HCT116 (cell line): ENCODE results near the gene BMF. TPM values are rescaled to one million over a fixed set of nuclear protein-coding genes. Genes with fewer than 3 reads are reported as not detected.

Experiments used
- ATAC-seq: fragments of 200-7000 bp; cut with Tn5 transposase; 2 replicates; pipeline ENCODE4 v1.9.1; 2020; ENCODE audit warnings: mild to moderate bottlenecking, moderate library complexity
- BruUV-seq: library from RNA; stranded (reverse); fragments of 400-500 nt; replicated peaks from 2 replicates; lab custom pipeline; 2021; lab: Mats Ljungman, UMichigan
- CTCF ChIA-PET: fragments of 300-600 bp; sonication (Branson Sonifier 250); formaldehyde crosslinking; loops from one replicate; lab custom pipeline; 2021; ENCODE audit warnings: antibody characterized with exemption; lab: Charles Lee
- POLR2A ChIA-PET: fragments of 300-600, 350-600 bp; sonication (Branson Sonifier 250); formaldehyde crosslinking; loops from one replicate; lab custom pipeline; 2021; ENCODE audit warnings: antibody characterized with exemption; lab: Charles Lee
- RAD21 ChIA-PET, 2 experiments: fragments of 300-600 bp; sonication (Branson Sonifier 250); formaldehyde crosslinking; loops; one replicate each; lab custom pipeline; 2023; ENCODE audit warnings: low total read pairs in 2 of 2; ENCODE audit not compliant: uncharacterized antibody in 2 of 2, unreplicated experiment in 2 of 2, low non-redundant PET in 1 of 2; lab: Charles Lee
- DNase-seq: peaks from one replicate; pipeline ENCODE4 v3.0.0-alpha.2; 2010; ENCODE audit warnings: low read depth, low spot score
- H2AFZ ChIP-seq: fragments of 200-600 bp; shearing (Covaris generic), sonication (generic); 2 replicates; pipeline ENCODE4 v1.6.1; 2017; ENCODE audit warnings: low read depth, mixed run types, mixed read lengths, antibody characterized with exemption, low read length; ENCODE audit not compliant: poor library complexity, severe bottlenecking
- H3K27ac ChIP-seq: 2 replicates; pipeline ENCODE4 v1.5.1; 2012; ENCODE audit warnings: low read depth, low read length
- H3K27me3 ChIP-seq: fragments of 200-600 bp; sonication (generic); 2 replicates; pipeline ENCODE4 v1.6.1; 2016; ENCODE audit warnings: mixed run types, low read length, mixed read lengths; ENCODE audit not compliant: insufficient read depth
- H3K36me3 ChIP-seq, 2 experiments: fragments of 200-500 bp in 1 of 2; fragments of 200-600 bp in 1 of 2; sonication (Bioruptor generic) in 1 of 2; sonication (generic) in 1 of 2; 2 replicates each; pipeline versions ENCODE4 v1.5.1 to v1.6.1; 2014 to 2016; ENCODE audit warnings: low read length in 2 of 2, inconsistent platforms in 1 of 2, mixed read lengths in 1 of 2, mixed run types in 1 of 2; ENCODE audit not compliant: insufficient read depth in 2 of 2, control insufficient read depth in 1 of 2
- H3K4me1 ChIP-seq, 2 experiments: fragments of 200-600 bp in 1 of 2; sonication (generic) in 1 of 2; 2 replicates each; pipeline versions ENCODE4 v1.5.1 to v1.6.1; 2012 to 2017; ENCODE audit warnings: low read length in 2 of 2, inconsistent platforms in 1 of 2, mild to moderate bottlenecking in 1 of 2, mixed read lengths in 1 of 2, mixed run types in 1 of 2, moderate library complexity in 1 of 2; ENCODE audit not compliant: insufficient read depth in 2 of 2, control insufficient read depth in 1 of 2
- H3K4me2 ChIP-seq: fragments of 200-600 bp; sonication (generic); 2 replicates; pipeline ENCODE4 v1.6.1; 2017; ENCODE audit warnings: mixed run types, low read length, mixed read lengths
- H3K4me3 ChIP-seq, 2 experiments: fragments of 200-600 bp in 1 of 2; sonication (generic) in 1 of 2; replicated peaks in 1 of 2; 2 replicates each; pipeline ENCODE4 v1.5.1; 2011 to 2016; ENCODE audit warnings: low read length in 2 of 2, control low read depth in 1 of 2, low read depth in 1 of 2, mild to moderate bottlenecking in 1 of 2, mixed read lengths in 1 of 2, mixed run types in 1 of 2
- H3K79me2 ChIP-seq: fragments of 200-600 bp; sonication (generic); 2 replicates; pipeline ENCODE4 v1.6.1; 2017; ENCODE audit warnings: mild to moderate bottlenecking, mixed run types, low read length, moderate library complexity, mixed read lengths; ENCODE audit not compliant: insufficient read depth
- H3K9ac ChIP-seq: fragments of 200-600 bp; sonication (generic); 2 replicates; pipeline ENCODE4 v1.6.1; 2016; ENCODE audit warnings: low read length, mixed read lengths
- H3K9me2 ChIP-seq: fragments of 200-600 bp; sonication (generic), shearing (Covaris generic); 2 replicates; pipeline ENCODE4 v1.6.1; 2017; ENCODE audit warnings: mixed run types, mild to moderate bottlenecking, moderate library complexity; ENCODE audit not compliant: insufficient read depth
- H3K9me3 ChIP-seq, 2 experiments: fragments of 200-500 bp in 1 of 2; fragments of 200-600 bp in 1 of 2; sonication (Bioruptor generic) in 1 of 2; sonication (generic) in 1 of 2; 2 replicates each; pipeline ENCODE4 v1.6.1; 2014 to 2017; ENCODE audit warnings: low read length in 2 of 2, mixed read lengths in 2 of 2, inconsistent platforms in 1 of 2, low read depth in 1 of 2, mild to moderate bottlenecking in 1 of 2, mixed run types in 1 of 2, moderate library complexity in 1 of 2; ENCODE audit not compliant: control insufficient read depth in 1 of 2, insufficient read depth in 1 of 2
- H4K20me1 ChIP-seq: fragments of 200-600 bp; sonication (generic), shearing (Covaris generic); 2 replicates; pipeline ENCODE4 v1.6.1; 2017; ENCODE audit warnings: mixed run types, mild to moderate bottlenecking, moderate library complexity; ENCODE audit not compliant: insufficient read depth
- ATF3 ChIP-seq: IDR thresholded peaks from 2 replicates; pipeline ENCODE4 v1.6.1; 2012
- CBX3 ChIP-seq: IDR thresholded peaks from 2 replicates; pipeline ENCODE4 v1.6.1; 2012; ENCODE audit warnings: low read depth
- EGR1 ChIP-seq: IDR thresholded peaks from 2 replicates; pipeline ENCODE4 v1.6.1; 2012; ENCODE audit warnings: low read depth
- ELF1 ChIP-seq: IDR thresholded peaks from 2 replicates; pipeline ENCODE4 v1.6.1; 2012; ENCODE audit warnings: low read depth, borderline replicate concordance
- EZH2 ChIP-seq: fragments of 200-600 bp; sonication (generic); IDR thresholded peaks from 2 replicates; pipeline ENCODE4 v1.6.1; 2017; ENCODE audit warnings: antibody characterized with exemption, mixed run types
- EZH2phosphoT487 ChIP-seq: fragments of 200-600 bp; IDR thresholded peaks from 2 replicates; pipeline ENCODE4 v1.6.1; 2018; ENCODE audit warnings: antibody characterized with exemption, borderline replicate concordance
- JUND ChIP-seq: IDR thresholded peaks from 2 replicates; pipeline ENCODE4 v1.6.1; 2012
- MAX ChIP-seq: IDR thresholded peaks from 2 replicates; pipeline ENCODE4 v1.6.1; 2012
- POLR2A ChIP-seq: IDR thresholded peaks from 2 replicates; pipeline ENCODE4 v1.7.0; 2011; ENCODE audit warnings: borderline replicate concordance; ENCODE audit not compliant: insufficient read depth, insufficient read length; ENCODE audit errors: extremely low read depth
- POLR2AphosphoS5 ChIP-seq: IDR thresholded peaks from 2 replicates; pipeline ENCODE4 v1.6.1; 2011; ENCODE audit warnings: mild to moderate bottlenecking, low read depth, low read length, moderate library complexity
- RAD21 ChIP-seq: IDR thresholded peaks from 2 replicates; pipeline ENCODE4 v1.6.1; 2012; ENCODE audit warnings: low read depth, mild to moderate bottlenecking
- REST ChIP-seq: IDR thresholded peaks from 2 replicates; pipeline ENCODE4 v1.6.1; 2012; ENCODE audit warnings: low read depth
- SIN3A ChIP-seq: IDR thresholded peaks from 2 replicates; pipeline ENCODE4 v1.6.1; 2012; ENCODE audit warnings: low read depth
- SP1 ChIP-seq: IDR thresholded peaks from 2 replicates; pipeline ENCODE4 v1.6.1; 2012; ENCODE audit warnings: low read depth
- SRF ChIP-seq: IDR thresholded peaks from 2 replicates; pipeline ENCODE4 v1.6.1; 2012; ENCODE audit warnings: low read depth
- YY1 ChIP-seq: IDR thresholded peaks from 2 replicates; pipeline ENCODE4 v1.6.1; 2011; ENCODE audit warnings: low read length, low read depth, moderate library complexity, mild to moderate bottlenecking; ENCODE audit not compliant: insufficient replicate concordance; ENCODE audit errors: extremely low read depth
- ZBTB33 ChIP-seq: IDR thresholded peaks from 2 replicates; pipeline ENCODE4 v1.6.1; 2011; ENCODE audit warnings: mild to moderate bottlenecking, low read length, moderate library complexity; ENCODE audit not compliant: insufficient replicate concordance; ENCODE audit errors: extremely low read depth
- ZFX ChIP-seq: fragments of 450-650 bp; IDR thresholded peaks from 2 replicates; pipeline ENCODE4 v1.6.1; 2017
- ZNF274 ChIP-seq: fragments of 200-500 bp; sonication (Bioruptor generic); IDR thresholded peaks from 2 replicates; pipeline ENCODE4 v1.6.1; 2014; ENCODE audit warnings: mild to moderate bottlenecking, low read depth, low read length, inconsistent platforms
- intact Hi-C: fragments of 100-400 bp; cut with micrococcal nuclease; formaldehyde crosslinking; loops from 2 replicates; pipeline ENCODE4 v1.10.0; 2022
- total RNA-seq: library from RNA; stranded (reverse); gene quantifications from one replicate; pipeline ENCODE4 v1.2.1, GENCODE V29; 2021; ENCODE audit not compliant: unreplicated experiment

The BMF gene
- total RNA-seq, 1 experiment from 2014 or later = 1.0 TPM

GRCh38 chr15:40054605-40054854 is 54.1 kb downstream of the BMF start:
- RAD21 ChIA-PET = no interaction called here
- no peaks in the 10 kb centered on the region for H3K27me3 ChIP-seq
- H3K9me3 ChIP-seq = no peaks in the 10 kb centered on the region
- no peaks in the 10 kb centered on the region for H3K9me2 ChIP-seq
- no peaks in the 10 kb centered on the region for H4K20me1 ChIP-seq
- H3K36me3 ChIP-seq = no peaks in the 10 kb centered on the region
- TF ChIP-seq EZH2phosphoT487 = no peak
- no peak for TF ChIP-seq CBX3
- no peak for TF ChIP-seq SP1
- no peak for TF ChIP-seq ATF3
- TF ChIP-seq REST = no peak
- no peak for TF ChIP-seq EGR1
- no peak for TF ChIP-seq ELF1
- TF ChIP-seq JUND = no peak
- no peak for TF ChIP-seq ZFX
- TF ChIP-seq RAD21 = no peak
- TF ChIP-seq YY1 = no peak
- TF ChIP-seq ZBTB33 = no peak
- TF ChIP-seq EZH2 = no peak
- no peak for TF ChIP-seq POLR2A
- TF ChIP-seq SIN3A = no peak
- no peak for TF ChIP-seq ZNF274
- no peak for TF ChIP-seq SRF
- TF ChIP-seq POLR2AphosphoS5 = no peak
- no peak for TF ChIP-seq MAX
- ATAC-seq (no peak), DNase-seq (no peak)
- H2AFZ ChIP-seq = no peak overlapping the region
- H3K79me2 ChIP-seq = no peaks in the 10 kb centered on the region
- H3K4me2 ChIP-seq = no peak overlapping the region
- no peak overlapping the region for H3K9ac ChIP-seq
- intact Hi-C loops = no loop called here
- H3K4me3 ChIP-seq = no peak overlapping the region
- POLR2A ChIA-PET = no interaction called here
- H3K27ac ChIP-seq = no peak overlapping the region
- CTCF ChIA-PET = no interaction called here
- BruUV-seq = no TSS peak
- H3K4me1 ChIP-seq = no peaks in the 10 kb centered on the region; a peak in 1 of 4 replicates
